Activated CD8-positive, alpha-beta memory T cell treated with anti-CD3 and anti-CD28 coated beads for 1 hour (primary cell): ENCODE measurements around the gene ZNF688.

Experiments used
- DNase-seq, 2 donors: peaks; one replicate each; pipeline ENCODE4 v3.0.0-alpha.2; 2020; ENCODE audit warnings: low read depth in 1 of 2; ENCODE audit errors: extremely low read depth in 1 of 2

ZNF688 gene

DNA sequence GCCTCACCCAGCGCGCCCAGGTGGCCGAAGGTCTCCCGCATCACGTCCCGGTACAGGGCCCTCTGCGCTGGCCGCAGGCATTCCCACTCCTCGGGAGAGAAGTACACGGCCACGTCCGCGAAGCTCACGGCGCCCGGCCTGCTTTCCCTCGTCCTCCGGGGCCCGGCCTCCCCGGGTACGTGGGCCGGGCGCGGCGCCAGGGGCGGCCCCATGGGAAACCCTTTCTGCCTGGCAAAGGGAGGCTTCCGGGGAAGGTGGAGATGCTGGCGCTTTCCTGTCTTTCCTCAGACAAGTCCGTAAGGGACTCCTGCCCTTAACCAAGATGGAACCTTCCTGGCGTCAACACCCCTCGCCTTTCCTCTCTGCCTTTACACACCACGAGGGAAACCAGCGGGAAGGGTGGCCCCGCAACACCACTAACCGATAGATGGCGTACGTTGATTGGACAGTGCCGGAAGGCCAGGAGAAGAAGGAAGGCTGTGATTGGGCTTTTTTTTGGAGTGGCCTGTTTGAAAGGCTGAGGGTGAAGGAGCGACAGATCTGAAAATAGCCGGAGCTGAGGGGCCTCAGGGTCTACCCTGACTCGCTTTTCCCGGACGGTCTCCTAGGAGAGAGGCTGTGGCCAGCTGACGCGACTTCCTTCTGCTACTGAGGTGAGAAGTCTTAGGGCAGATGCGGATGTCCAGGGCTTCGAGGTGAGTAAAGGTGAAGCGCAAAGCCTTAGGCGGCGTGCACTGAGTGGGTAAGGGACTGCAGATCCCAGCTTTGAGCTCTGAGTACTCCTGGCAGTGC is 14.1 kb upstream of the ZNF688 start, which contains the start of gene ZNF785:
Gene ZNF785, minus strand, starts transcription at position 298 of the 792 bp plus-strand sequence. Its CDS starts 86 bp downstream, at position 212.
- peak; percentile 74 to 88 for DNase-seq

DNA sequence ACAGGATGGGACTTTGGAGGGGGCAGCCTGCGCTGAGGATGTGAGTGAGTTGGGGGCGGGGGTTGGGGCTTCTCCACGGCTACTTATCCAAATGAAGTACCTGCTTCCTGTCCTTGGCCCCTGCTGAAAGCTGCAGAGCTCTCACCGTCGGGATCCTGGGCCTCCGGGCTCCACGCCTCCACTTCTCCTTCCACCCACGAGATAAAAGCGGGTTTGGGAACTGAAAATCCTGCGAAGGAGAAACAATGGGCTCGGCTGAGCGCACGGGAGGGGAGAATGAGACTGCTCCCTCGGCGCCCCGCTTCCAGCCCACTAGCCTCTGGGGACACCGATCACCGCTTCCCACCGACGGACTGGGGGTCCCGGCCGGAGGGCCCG is 13.5 kb upstream of the ZNF688 start:
- no peak for DNase-seq

DNA sequence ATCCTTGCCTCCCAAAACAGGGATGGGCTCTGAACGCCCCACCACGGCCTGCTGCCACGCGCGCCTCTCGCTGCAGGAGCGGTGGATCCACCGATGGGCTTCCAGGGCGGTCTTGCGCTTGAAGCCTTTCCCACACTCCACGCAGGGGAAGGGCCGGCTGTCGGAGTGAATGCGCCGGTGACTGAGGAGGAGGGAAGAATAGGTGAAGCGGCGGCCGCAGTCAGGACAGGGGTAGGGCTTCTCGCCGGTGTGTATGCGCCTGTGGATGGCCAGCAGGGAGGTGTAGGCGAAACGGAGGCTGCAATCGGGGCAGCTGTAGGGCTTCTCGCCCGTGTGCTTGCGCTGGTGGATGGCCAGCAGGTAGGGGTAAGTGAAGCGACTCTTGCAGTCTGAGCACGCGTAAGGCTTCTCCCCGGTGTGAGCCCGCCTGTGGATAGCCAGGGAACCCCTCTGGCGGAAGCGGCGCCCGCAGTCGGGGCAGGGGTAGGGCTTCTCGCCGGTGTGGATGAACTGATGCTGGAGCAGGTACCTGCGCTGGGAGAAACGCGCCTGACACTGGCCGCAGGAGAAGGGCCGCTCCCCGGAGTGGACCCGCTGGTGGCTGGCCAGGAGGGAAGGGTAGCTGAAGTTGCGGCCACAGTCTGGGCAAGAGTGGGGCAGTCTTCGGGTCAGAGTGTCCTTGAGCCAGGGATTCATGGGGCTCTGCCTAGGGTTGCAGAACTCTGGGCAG is 11.3 kb upstream of the ZNF688 start:
- DNase-seq = no peak

DNA sequence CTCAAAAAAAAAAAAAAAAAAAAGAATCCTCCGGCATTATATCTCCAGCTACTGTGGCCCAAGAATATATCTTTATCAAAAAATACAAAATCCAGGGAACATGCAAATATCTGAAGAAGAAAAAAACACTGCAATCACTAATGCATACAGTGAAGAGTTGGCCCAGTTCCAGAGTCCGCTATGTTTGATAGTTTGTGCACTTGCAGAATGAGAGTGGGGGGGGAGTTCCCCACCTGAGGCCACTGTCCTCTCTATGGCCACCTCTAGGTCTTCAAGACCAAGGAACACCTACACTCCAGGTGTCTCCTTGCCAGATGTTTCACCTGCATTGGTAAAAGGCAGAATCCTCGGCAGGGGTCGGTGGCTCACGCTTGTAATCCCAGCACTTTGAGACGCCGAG is 9.9 kb upstream of the ZNF688 start:
- DNase-seq = no peak

DNA sequence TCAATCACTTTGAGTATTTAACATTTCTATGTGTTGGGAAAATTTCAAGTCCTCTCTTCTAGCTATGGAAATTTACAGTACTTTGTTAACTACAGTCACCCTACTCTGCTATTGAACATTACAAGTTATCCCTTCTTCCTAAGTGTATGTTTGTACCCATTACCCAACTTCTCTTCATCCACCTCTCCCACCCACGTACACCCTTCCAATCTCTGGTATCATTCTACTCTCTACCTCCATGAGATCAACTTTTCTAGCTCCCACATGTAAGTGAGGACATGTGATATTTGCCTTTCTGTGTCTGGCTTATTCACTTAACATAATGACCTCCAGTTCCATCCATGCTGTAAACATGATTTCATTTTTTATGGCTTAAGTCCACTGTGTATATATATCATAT is 3.2 kb upstream of the ZNF688 start:
- DNase-seq = no peak

DNA sequence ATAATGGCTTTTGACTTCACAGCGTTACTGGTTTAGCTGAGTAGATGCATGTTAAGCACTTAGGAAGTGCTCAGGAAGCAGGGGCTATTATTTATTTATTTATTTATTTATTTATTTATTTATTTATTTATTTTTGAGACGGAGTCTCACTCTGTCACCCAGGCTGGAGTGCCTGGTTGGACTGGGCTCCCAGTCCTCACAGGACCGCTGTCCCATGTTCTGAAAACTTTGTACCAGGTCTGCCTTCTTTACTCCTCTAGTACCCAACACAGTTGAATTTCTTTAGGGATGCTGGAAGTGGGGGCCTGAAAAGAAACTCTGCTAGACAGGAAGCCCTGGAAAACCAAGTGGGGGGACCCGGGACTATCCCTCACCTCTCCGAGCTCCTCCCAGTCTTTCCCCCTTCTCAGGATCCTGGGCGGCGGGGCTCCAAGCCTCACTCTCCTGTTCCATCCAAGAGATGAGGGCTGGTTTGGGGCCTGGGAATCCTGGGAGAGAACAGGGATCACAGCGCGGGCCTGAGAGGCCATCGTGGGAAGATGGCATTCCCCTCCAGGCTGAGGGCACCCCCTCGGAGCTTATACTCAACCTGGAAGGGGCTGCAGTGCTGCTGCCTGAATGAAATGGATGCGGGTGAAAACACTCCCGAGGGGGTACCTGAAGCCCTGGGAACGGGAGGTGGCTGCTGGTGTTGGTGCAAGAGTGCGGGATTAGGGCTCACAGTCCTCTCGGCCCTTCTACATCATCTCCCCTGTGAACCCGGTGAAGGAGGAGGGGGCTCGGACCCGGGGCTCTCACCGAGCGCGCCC is 674 bp downstream of the ZNF688 start:
- no peak for DNase-seq

DNA sequence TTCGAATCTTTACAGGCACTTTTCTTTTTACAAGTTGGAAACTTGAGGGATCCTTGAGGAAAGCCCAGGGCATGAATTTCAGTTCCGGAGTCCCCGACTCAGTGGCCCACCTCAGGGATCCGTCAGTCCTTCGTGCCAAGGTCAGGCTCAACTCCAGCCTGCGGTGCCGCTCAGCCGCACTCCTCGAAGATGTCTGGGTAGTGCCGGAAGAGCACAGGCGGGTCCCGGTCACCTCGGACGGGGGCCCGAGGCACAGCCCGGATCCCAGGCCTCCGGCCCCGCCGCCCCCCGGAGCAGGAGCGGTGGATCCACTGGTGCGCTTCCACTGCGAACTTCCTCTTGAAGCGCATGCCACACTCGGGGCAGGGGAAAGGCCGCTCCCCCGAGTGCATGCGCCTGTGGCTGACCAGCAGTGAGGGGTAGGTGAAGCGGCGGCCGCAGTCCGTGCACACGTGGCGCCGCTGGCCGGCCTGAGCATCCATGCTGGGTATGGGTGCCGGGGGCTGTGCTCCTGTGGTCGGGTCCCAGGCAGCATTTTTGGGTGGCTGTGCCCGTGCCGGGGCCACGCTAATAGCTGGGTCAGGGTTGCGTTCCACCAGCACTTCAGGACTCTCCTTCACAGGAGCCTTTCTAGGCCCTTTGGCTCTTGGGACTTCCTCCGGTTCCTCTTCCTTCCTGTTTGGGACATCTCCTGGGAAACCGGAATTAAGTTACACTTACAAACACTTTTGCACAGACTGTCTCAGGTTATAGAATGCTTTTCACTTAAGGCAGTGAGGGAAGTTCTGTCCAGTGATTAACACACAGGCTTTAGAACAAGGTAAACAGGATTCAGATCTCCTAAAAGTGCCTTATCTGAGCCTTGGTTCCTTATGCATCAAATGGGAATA is 1.5 kb downstream of the ZNF688 start:
- no peak for DNase-seq

DNA sequence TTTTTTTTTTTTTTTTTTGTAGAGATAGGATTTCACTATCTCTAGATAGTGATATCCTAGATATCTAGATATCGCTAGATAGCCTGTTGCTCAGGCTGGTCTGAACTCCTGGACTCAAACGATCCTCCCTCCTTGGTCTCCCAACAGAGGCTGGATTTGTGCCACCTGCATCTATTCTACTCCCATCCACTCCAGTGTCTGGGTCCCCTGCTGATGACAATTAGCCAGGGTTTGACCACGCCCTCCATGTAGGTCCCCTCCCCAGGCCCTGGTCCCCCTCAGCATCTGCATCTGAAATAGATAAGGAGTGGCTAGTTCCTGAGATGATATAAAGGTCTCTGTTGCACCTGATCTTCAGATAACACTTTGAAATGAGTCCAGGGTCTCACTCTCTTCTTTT is 2.2 kb downstream of the ZNF688 start:
- no peak for DNase-seq

DNA sequence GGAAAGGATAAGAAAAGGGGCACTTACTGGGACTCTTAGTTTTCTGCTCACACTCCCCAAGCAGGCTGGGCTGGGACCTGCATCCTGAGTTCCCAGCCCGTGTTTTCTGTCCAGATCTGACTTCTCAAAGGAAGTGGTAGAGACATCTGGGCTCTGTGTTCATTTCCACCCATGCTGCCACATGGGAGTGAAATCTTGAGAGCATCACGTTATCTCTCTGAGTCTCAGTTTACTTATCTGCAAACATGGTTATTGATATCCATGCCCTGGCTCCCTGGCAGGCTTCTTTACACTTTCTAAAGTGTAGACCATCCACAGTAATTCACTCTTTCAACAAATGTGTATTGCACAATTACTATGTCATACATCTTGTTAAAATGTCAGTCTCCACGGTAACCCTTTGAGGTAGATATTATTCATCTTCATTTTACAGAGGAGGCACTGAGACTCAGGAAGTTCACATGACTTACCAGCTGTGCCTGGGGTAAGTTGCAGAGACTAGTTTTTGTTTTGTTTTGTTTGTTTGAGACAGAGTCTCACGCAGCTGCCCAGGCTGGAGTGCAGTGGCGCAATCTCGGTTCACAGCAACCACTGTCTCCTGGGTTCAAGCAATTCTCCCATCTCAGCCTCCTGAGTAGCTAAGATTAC is 3.4 kb downstream of the ZNF688 start:
- DNase-seq = no peak

DNA sequence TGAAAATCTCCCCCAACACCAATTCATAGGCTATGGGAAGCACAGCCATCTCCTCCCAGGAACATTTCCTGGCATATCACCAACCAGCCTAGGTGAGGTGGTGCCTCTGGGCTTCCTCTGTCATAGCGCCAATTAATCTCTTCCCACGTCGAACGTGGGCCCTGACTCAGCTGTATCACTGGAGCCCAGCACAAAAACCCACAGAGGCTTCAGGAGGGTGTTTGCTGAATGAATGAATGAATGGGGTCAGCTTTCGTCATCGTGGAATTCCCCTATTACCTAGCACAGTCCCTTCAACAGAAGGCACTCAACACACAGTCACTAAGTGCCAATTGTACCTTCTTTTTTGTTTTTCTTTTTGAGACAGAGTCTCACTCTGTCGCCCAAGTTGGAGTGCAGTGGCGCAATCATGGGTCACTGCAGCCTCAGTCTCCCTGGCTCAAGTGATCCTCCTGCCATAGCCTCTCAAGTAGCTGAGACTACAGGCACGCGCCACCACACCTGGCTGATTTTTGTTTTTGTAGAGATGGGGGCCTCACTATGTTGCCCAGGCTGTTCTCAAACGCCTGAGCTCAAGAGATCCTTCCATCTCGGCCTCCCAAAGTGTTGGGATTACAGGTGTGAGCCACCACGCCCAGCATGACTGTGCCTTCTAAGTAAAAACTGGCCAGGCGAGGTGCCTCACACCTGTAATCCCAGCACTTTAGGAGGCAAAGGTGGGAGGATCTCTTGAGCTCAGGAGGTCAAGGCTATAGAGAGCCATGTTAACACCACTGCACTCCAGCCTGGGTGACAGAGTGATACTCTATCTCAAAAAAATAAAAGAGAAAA is 4.1 kb downstream of the ZNF688 start:
- DNase-seq = no peak

DNA sequence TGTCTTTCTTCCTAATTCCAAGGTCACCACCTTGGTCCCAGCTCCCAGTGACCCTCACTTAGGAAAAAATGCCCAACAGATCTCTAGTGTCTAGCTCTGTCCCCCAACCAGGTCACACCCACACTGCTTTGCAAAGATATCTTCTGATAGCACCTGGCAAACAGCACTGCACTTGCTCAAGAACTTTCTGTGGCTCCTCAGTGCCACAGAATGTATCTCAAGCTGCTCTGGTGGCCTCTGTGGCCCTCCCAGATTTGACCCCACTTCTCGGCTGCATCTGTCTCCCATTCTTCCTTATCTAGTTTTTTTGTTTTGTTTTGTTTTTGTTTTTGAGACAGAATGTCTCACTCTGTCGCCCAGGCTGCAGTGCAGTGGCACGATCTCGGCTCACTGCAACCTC is 5.0 kb downstream of the ZNF688 start:
- no peak for DNase-seq

DNA sequence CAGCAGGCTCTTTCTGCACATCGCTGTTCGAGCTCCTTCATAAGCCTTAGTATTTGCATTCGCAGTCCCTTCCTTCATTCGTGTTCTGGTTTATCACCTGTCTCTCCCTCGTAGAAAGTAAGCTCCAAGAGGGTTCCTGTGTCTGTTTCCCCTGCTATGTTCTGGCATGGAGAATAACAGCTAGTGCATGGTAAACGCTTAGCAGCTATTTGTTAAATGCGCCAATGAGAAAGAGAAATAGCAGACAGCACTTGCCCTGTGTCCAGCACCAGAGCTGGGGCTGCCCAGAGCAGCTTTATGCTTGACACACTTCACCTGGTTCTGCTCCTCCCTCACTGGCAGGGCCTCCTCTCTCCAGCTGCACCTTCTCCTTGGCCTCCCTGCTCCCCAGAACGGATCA is 5.5 kb downstream of the ZNF688 start:
- DNase-seq = no peak

DNA sequence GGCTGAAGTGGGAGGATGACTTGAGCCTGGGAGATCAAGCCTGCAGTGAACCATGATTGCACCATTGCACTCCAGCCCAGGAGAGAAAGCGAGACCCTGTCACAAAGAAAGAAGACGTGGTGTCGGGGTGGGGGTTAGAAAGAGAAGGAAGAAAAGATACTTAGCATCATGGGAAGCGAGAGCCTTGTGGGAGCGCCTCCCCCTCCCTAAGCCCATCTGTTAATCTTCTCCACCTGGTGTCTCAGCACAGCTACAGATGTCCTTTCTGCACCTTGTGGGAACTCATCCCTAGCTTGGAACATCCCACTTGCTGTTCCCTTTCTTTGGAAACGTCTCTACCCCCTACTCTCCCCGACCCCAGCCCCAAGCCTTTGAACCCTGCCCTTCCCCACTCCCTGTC is 6.0 kb downstream of the ZNF688 start:
- no peak for DNase-seq

DNA sequence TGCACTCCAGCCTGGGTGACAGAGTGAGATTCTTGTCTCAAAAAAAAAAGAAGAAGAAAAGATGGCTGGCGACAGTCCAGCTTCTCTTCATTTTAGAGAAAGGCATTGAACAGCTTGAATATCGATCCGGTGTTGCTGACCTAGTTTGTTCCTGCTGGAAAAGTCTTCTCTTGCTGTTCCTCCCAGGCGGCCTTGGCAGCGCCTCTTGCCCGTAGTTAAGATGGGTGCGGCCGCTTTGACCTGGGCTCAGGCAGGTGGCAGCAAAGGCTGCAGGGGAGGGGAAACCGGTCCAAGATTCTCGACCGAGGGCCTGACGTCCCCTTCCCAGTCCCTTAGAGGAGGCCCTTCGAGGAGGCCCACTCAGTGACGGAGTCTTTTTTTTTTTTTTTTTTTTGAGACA is 9.5 kb downstream of the ZNF688 start:
- no peak for DNase-seq

DNA sequence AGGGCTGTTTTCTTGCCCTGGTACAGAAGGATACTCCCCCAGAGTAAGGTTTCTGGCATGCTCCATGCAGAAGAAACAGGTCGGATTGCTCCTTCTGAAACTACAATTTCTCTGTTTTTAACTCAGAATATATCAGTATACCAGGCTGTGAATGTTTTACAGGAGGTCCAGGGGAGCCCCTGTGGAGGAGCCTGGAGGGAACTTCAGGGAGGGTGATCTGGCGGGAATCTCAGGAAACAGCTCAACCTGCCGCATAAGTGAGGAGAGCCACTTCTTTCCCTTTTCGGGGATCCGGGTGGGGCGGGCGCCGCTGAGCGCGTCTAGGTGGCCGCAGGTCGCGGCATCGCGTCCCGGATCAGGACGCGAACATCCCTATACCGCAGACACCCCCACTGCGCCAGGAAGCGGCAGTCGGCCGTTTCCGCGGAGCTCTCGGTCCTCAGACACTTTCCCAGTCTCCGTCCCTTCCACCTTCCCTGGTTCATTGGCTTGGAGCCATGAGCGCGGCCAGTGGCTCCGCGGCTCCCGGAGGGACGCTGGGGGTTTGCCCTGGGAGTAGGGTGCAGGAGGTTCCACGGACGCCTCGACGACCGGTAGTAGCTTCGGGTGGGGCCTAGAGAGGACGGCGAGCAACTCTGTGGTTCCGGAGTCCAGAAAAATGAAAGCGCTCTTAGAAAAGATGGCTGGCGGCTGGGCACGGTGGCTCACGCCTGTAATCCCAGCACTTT is 10.3 kb downstream of the ZNF688 start:
- no peak for DNase-seq

DNA sequence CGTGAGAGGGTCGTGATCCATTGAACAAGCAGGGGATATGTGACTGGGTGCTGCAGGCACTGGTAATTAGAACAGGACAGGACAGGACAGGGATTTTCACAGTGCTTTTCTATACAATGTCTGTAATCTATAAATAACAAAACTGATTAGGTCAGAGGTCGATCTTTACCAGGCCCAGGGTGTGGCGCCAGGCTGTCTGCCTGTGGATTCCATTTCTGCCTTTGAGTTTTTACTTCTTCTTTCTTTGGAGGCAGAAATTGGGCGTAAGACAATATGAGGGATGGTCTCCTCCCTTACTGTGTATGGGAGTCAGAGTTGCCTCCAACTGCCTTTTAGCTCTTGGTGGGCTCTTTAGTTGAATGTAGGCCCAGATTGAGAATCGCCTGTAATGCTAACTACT is 11.8 kb downstream of the ZNF688 start:
- DNase-seq = no peak

DNA sequence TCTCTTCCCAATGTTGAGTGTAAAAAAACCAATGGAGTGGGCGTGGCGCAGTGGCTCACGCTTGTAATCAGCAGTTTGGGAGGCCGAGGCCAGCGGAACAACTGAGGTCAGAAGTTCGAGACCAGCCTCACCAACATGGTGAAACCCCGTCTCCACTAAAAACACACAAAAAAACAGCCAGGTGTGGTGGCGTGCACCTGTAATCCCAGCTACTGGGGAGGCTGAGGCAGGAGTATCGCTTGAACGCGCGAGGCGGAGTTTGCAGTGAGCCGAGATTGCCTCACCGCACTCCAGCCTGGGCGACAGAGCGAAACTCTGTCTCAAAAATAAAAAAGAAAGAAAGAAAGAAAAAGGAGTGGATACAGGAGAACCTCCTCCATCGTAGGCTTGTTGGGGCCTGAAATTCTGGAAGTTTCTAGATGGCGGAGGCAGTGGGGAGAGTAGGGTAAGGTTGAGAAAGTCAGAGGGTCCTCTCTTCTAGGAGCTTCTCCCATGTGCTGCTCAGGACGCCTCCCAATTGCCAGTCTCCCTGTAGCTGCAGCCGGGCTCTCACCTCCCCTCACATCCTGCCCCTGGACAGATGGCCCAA is 12.6 kb downstream of the ZNF688 start:
- DNase-seq = no peak
